CD4-positive, alpha-beta T cell treated with Interleukin-2 at 100 ng/mL for 4 hours (primary cell): ENCODE data around the gene PKM.

ENCODE experiments used
- DNase-seq: peaks from one replicate; pipeline ENCODE4 v3.0.0-alpha.2; 2020; ENCODE audit warnings: low spot score

Gene PKM

DNA sequence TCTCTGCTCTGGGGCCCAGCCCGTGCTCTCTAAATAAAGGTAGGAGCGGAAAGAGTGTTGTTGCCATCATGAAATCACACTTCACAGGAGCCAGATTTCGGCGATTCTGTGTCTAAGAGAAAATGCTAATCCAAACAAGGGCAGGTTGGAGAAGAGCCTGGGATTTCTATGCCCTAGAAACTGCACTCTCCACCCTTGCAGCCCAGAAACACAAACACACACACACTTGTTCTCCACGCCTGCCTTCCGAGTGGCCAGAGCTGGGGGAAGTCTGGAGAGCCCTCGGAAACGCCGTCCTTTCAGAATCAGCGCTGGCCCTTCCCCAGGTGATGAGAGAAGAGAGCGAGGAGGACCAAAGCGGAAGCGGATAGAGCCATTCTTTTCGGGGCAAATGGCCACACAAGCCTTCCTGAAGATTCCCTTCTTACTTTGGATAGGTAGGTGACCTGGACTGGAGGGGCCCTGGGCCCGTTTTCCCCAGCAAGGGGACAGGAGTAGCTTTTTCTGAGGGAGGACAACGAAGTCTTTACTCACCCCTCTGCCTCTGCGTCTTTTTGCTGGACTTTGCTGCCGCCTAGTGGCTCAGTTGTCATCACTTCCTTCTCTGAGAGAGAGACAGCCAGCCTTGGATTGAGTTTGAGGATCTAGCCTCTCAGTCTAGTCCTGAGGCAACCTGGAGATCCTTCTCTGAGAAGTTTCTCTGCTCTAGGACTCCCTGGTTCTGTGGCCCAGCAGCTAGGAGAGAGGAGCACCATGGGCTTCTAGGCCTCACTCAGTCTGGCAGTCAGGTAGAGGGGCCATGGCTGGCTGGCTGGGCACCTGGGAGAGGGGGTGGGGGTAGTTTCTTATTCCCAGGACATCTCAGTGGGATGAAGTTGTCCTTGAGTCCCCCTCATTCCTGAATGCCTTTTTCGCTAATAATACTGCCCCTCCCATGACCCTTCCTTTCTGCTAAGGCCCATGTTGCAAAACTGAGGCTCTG is 75.1 kb downstream of the PKM start:
- DNase-seq: peak; percentile 77

DNA sequence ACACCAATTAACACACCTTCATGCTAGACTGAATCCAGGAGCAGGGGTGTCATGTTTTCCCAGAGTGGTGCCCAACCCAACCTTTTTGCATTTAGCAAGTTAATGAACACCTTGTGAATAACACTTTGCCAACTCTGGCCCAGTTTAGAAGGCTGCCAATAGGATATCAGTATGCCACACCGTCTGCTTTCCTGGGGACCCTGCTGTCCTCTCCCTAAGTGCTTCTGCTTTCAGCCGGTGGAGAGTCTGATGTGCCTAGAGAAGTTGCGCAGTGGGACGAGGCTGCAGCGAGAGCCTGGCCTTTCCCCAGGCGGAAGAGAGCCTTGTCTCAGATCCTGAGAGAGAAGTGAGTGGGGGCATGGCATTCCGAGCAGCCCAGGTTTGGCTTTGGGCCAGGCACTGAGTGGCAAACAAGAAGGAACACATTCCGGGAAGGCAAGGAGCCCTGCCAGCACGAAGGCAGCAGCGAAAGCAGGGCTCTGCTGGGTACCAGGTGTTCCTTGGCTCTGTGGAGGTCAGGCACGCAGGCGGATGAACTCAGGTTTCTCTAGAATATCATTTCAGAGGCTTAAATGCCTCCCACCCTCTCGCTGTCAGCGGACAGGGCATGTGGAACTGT is 75.9 kb downstream of the PKM start:
- no peak for DNase-seq

DNA sequence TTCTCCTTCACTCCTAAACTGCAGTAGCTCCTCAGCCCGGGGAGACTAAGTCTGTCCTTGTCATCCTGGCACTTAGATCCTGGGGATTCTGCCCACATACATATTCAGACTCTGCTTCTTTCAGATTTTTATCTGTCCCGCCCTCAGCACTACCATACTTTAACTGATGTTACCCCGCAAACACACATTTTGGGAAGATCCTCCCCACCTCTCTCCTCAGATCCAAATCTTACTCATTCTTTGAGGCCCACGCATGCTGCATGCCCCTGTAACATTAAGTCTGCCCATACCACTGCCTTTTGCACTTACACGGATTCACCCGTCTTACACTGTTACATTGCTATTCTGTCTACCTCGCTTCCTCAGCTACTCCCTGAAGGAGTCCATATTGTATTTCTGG is 76.7 kb downstream of the PKM start:
- no peak for DNase-seq

DNA sequence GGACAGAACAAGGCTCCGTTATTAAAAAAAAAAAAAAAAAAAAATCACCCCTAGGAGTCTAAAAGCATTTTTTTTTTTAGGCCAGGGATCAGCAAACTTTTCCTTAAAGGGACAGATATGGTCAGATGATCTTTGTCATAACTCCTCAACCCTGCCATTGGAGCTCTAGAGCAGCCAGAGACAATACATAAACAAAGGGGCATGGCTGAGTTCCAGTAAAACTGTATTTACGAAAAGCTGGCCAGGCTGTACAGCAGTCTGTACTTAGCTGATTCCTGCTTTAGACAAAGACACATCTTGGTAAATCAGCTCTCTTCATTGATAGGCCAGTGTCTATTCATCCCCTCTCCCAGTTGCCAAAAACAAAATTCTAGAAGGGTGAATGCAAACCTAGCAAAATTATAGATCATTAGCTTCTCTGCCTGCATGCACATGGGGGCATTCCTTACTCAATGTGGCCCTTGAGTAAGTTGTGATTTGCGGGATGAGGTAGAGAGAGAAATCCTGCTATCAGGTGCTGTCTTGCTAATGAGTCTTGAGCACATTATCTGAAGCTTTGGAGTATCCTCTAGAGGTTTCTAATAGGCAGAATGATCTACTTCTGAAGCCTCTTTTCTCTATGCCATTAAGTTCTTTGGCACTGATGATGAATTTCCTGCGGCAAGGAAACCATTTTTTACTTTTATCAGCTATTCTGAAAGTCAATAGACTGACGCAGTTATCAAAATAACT is 77.6 kb downstream of the PKM start:
- DNase-seq: no peak
